PFSK-1 (cell line): ENCODE results near the gene KRT23.

ENCODE experiments used
- FOXP2 ChIP-seq: optimal IDR thresholded peaks from 2 replicates; pipeline ENCODE3; 2011; ENCODE audit warnings: borderline replicate concordance, control low read depth, inconsistent platforms; ENCODE audit not compliant: insufficient read depth; ENCODE audit errors: extremely low read length, extremely low read depth
- POLR2AphosphoS5 ChIP-seq: IDR thresholded peaks from 2 replicates; pipeline ENCODE4 v1.6.1; 2012; ENCODE audit warnings: low read depth, mild to moderate bottlenecking, control low read depth, low read length, moderate library complexity
- SIN3A ChIP-seq: IDR thresholded peaks from 2 replicates; pipeline ENCODE4 v1.6.1; 2012; ENCODE audit warnings: mild to moderate bottlenecking, low read length, moderate library complexity, borderline replicate concordance; ENCODE audit not compliant: insufficient read depth
- TF ChIP-seq, protein P1 (sequence below), 2 experiments: IDR thresholded peaks; 2 replicates each; pipeline versions ENCODE4 v1.6.1 to v1.8.0; 2011 to 2012; ENCODE audit warnings: low read depth in 2 of 2, low read length in 2 of 2, control low read depth in 1 of 2, inconsistent platforms in 1 of 2, mild to moderate bottlenecking in 1 of 2, moderate library complexity in 1 of 2; ENCODE audit not compliant: insufficient read depth in 1 of 2

DNA sequence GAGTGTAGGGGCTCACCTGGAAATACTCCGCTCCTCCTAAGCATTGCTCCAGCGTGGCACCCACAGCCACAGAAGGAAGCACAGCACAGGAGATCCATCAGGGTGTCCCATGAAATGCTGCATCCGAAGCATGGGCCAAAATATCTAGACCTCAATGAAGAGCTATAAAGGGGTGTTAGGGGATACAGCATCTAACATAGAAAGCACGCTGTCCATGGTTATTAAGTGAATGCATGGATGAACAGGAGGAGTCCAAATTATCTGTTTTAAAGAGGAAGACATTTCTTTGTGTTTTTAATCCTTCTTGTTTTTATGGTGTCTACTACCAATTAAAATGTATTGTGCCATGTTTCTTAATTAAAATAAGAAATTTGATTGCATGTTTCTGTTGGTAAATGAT is 30.8 kb downstream of the KRT23 start:
- TF ChIP-seq POLR2AphosphoS5, result no peak
- no peak for TF ChIP-seq FOXP2
- TF ChIP-seq SIN3A, result no peak
- TF ChIP-seq, protein P1, sequence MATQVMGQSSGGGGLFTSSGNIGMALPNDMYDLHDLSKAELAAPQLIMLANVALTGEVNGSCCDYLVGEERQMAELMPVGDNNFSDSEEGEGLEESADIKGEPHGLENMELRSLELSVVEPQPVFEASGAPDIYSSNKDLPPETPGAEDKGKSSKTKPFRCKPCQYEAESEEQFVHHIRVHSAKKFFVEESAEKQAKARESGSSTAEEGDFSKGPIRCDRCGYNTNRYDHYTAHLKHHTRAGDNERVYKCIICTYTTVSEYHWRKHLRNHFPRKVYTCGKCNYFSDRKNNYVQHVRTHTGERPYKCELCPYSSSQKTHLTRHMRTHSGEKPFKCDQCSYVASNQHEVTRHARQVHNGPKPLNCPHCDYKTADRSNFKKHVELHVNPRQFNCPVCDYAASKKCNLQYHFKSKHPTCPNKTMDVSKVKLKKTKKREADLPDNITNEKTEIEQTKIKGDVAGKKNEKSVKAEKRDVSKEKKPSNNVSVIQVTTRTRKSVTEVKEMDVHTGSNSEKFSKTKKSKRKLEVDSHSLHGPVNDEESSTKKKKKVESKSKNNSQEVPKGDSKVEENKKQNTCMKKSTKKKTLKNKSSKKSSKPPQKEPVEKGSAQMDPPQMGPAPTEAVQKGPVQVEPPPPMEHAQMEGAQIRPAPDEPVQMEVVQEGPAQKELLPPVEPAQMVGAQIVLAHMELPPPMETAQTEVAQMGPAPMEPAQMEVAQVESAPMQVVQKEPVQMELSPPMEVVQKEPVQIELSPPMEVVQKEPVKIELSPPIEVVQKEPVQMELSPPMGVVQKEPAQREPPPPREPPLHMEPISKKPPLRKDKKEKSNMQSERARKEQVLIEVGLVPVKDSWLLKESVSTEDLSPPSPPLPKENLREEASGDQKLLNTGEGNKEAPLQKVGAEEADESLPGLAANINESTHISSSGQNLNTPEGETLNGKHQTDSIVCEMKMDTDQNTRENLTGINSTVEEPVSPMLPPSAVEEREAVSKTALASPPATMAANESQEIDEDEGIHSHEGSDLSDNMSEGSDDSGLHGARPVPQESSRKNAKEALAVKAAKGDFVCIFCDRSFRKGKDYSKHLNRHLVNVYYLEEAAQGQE (IDR thresholded peaks at IDR 0.05; ENCODE audit: insufficient read depth in 1 of 2, low read depth in 2 of 2, low read length in 2 of 2), result peak in 1 of 2 experiments; percentile 78; a peak in 2 of 4 replicates
